ENCODE results near the gene DCP2. TPM values are rescaled to one million over a fixed set of nuclear protein-coding genes. Genes with fewer than 3 reads are reported as not detected.

DCP2 gene
- total and polyA plus RNA-seq, 2 experiments from 2014 or later = 17.6 to 23.9 TPM

GRCh38 chr5:113024076-113024697, 47.6 kb downstream of the DCP2 start:
- TF ChIP-seq CTCF (IDR thresholded peaks at IDR 0.05; ENCODE audit: low read depth, low read length) = no peak

GRCh38 chr5:113025596-113025995, 49.0 kb downstream of the DCP2 start:
- H3K4me3 ChIP-seq = no peak overlapping the region
- peaks cover 40% of the 10 kb centered on the region for H3K36me3 ChIP-seq
- no peak for DNase-seq (ENCODE audit: low read depth in 1 of 2, low spot score in 1 of 2)
- no peak for TF ChIP-seq CTCF (IDR thresholded peaks at IDR 0.05; ENCODE audit: low read depth, low read length)
- H3K4me1 ChIP-seq (ENCODE audit: low read depth) = peaks cover 21% of the 10 kb centered on the region
- peak overlapping the region; percentile 60 for H3K27ac ChIP-seq
- no peaks in the 10 kb centered on the region for H3K27me3 ChIP-seq
- no peaks in the 10 kb centered on the region for H3K9me3 ChIP-seq (ENCODE audit: low read depth)

More at GRCh38 chr5:113024076-113024697, 47.6 kb downstream of the DCP2 start:
- Histone ChIP-seq H3K27me3 (no peaks in the 10 kb centered on the region), H3K4me1 (ENCODE audit: low read depth) (peaks cover 21% of the 10 kb centered on the region), H3K9me3 (ENCODE audit: low read depth) (no peaks in the 10 kb centered on the region), H3K27ac (no peak overlapping the region), H3K36me3 (peaks cover 36% of the 10 kb centered on the region), H3K4me3 (no peak overlapping the region)
- no peak for DNase-seq (ENCODE audit: low read depth in 1 of 2, low spot score in 1 of 2)

- TF ChIP-seq CTCF (IDR thresholded peaks at IDR 0.05; ENCODE audit: low read depth, low read length) = no peak
- H3K27ac ChIP-seq = peak overlapping the region; percentile 60
- no peaks in the 10 kb centered on the region for H3K9me3 ChIP-seq (ENCODE audit: low read depth)
- H3K4me1 ChIP-seq (ENCODE audit: low read depth) = peaks cover 21% of the 10 kb centered on the region
- no peaks in the 10 kb centered on the region for H3K27me3 ChIP-seq
- H3K36me3 ChIP-seq = peaks cover 36% of the 10 kb centered on the region
- no peak for DNase-seq (ENCODE audit: low read depth in 1 of 2, low spot score in 1 of 2)
- no peak overlapping the region for H3K4me3 ChIP-seq
Observed at GRCh38 chr5:113026211-113026610, 49.6 kb downstream of the DCP2 start.

DNA sequence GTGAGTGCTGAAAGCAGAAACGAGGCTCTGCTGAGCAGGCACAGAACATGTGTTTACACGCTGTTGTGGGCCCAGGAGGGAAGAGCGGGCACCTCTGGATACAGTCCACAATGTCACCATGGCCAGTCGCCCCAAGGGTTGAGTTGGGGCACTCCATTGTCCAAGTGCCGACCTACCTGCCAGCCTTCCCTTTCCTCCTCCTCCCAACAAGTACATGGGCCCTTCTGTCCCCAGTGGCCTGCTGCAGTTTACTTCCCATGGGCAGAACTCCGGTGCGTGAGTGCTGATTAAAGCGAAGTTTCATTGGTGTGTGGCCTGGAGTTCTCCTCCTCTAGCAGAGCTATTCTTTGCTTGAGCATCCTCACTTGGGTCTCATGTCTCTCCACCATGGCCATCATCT, 50.4 kb downstream of the DCP2 start:
- no peak overlapping the region for H3K4me3 ChIP-seq
- H3K9me3 ChIP-seq (ENCODE audit: low read depth) = no peaks in the 10 kb centered on the region
- no peaks in the 10 kb centered on the region for H3K27me3 ChIP-seq
- peaks cover 17% of the 10 kb centered on the region for H3K4me1 ChIP-seq (ENCODE audit: low read depth)
- no peak overlapping the region for H3K27ac ChIP-seq
- no peak for TF ChIP-seq CTCF (IDR thresholded peaks at IDR 0.05; ENCODE audit: low read depth, low read length)
- no peak for DNase-seq (ENCODE audit: low read depth in 1 of 2, low spot score in 1 of 2)
- peaks cover 36% of the 10 kb centered on the region for H3K36me3 ChIP-seq

DNA sequence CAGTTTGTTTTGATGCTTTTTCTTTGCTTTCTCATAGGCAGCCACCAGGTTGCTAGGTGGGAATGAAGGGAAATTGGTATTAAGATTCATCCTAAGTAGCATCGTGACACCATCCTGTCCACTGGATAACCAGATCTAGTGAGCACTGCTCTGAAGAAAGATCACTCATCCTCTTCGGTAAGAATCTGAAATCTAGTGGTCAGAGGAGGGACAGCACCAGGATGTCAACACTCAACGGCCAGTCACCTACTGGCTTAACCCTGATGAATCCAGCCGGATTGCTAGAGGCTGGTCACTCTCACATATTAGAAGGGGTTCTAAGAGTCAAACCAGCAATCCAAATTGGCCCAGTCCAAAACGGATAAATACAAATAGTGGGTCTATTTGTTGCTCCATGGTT, 50.8 kb downstream of the DCP2 start:
- Histone ChIP-seq H3K9me3 (ENCODE audit: low read depth) (no peaks in the 10 kb centered on the region), H3K4me3 (no peak overlapping the region), H3K27ac (no peak overlapping the region), H3K4me1 (ENCODE audit: low read depth) (peaks cover 12% of the 10 kb centered on the region), H3K27me3 (no peaks in the 10 kb centered on the region), H3K36me3 (peaks cover 36% of the 10 kb centered on the region)
- DNase-seq (ENCODE audit: low read depth in 1 of 2, low spot score in 1 of 2) = no peak
- no peak for TF ChIP-seq CTCF (IDR thresholded peaks at IDR 0.05; ENCODE audit: low read depth, low read length)

Measured in cardiac muscle cell (in vitro differentiated cells and primary cell).